Measurements from ENCODE around the gene NSUN3.
"Not testable (repeated sequence)": the region's sequence is repeated elsewhere in the genome, so short reads cannot be mapped to it uniquely, and the experiment has no call there.

Gene NSUN3

DNA sequence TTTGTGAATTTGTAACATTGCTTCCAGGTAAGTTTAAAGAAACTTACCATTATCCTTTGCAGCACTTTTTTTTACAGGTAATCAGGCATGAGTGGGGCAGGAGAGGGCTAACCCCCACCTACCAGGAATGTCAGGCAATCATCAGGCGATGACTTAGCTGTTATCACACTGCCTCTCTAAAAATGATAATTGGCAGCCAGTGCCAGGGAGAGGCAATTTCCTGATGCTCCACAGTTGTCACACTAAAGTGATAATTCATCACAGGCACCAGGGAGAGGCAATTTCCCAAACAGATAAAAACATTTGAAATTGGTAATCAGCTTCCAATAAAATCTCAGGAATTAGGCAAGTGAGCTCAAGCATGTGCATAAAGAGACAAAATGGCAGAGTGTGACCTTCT lies 26.3 kb downstream of the NSUN3 start:
- H3K4me1 ChIP-seq (ENCODE audit: control insufficient read depth, insufficient read depth, low read length, poor library complexity, severe bottlenecking) = no peaks in the 10 kb centered on the region
- no peak overlapping the region for H3K27ac ChIP-seq (ENCODE audit: insufficient read depth, low read length, poor library complexity, severe bottlenecking)
- no peaks in the 10 kb centered on the region for H3K9me3 ChIP-seq (ENCODE audit: control insufficient read depth, low read length)
- H3K27me3 ChIP-seq (replicated peaks; ENCODE audit: control insufficient read depth, insufficient read depth, low read length, poor library complexity, severe bottlenecking) = no peaks in the 10 kb centered on the region
- peaks cover 12% of the 10 kb centered on the region for H3K36me3 ChIP-seq (ENCODE audit: control insufficient read depth, insufficient read depth, low read length)
- no peak overlapping the region for H3K4me3 ChIP-seq (ENCODE audit: insufficient read depth, low read depth, low read length, poor library complexity, severe bottlenecking)
- DNase-seq = no peak

DNA sequence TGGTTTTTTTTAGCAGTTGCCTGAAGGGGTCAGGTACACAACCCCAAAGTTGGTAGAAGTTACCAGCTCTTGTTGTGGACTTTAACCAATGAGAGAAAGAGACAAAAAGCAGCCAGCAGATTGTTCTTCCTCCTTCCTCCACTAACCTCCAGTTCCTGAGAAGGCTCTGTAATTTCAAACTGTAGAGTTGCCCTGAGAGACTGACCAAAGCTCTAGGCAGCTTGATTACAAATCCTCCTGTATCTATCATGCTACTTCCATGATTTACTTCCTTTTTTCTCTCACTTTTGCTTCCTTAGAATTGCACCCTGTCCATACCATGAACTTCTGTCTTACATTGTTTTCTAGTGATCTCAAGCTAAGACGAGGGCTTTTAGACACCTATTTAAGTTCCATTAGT lies 29.2 kb downstream of the NSUN3 start:
- Histone ChIP-seq H3K4me1 (ENCODE audit: control insufficient read depth, insufficient read depth, low read length, poor library complexity, severe bottlenecking) (no peaks in the 10 kb centered on the region), H3K36me3 (ENCODE audit: control insufficient read depth, insufficient read depth, low read length) (peaks cover 6% of the 10 kb centered on the region), H3K9me3 (ENCODE audit: control insufficient read depth, low read length) (no peaks in the 10 kb centered on the region), H3K4me3 (ENCODE audit: insufficient read depth, low read depth, low read length, poor library complexity, severe bottlenecking) (no peak overlapping the region), H3K27ac (ENCODE audit: insufficient read depth, low read length, poor library complexity, severe bottlenecking) (no peak overlapping the region), H3K27me3 (replicated peaks; ENCODE audit: control insufficient read depth, insufficient read depth, low read length, poor library complexity, severe bottlenecking) (no peaks in the 10 kb centered on the region)
- no peak for DNase-seq

DNA sequence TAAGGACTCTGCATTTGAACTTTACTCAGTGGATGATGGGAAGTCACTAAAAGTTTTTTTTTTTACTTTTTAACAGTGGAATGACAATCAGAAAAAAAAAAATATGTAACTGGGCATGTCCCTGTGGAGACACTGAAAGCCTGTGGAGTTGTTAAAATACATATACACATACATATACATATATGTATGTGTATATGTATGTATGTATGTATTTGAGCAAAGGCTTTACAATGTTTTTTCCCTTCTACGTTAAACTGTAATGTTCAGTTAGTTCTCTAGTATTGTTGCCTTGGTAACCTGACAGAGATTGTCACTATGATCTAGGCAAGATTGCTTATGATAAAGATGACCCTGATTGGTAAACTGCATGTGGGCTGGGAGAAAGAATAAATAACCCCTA lies 30.3 kb downstream of the NSUN3 start:
- Histone ChIP-seq H3K9me3 (ENCODE audit: control insufficient read depth, low read length) (no peaks in the 10 kb centered on the region), H3K36me3 (ENCODE audit: control insufficient read depth, insufficient read depth, low read length) (peaks cover 10% of the 10 kb centered on the region), H3K27me3 (replicated peaks; ENCODE audit: control insufficient read depth, insufficient read depth, low read length, poor library complexity, severe bottlenecking) (no peaks in the 10 kb centered on the region), H3K4me1 (ENCODE audit: control insufficient read depth, insufficient read depth, low read length, poor library complexity, severe bottlenecking) (no peaks in the 10 kb centered on the region), H3K27ac (ENCODE audit: insufficient read depth, low read length, poor library complexity, severe bottlenecking) (no peak overlapping the region), H3K4me3 (ENCODE audit: insufficient read depth, low read depth, low read length, poor library complexity, severe bottlenecking) (no peak overlapping the region)
- DNase-seq = no peak

DNA sequence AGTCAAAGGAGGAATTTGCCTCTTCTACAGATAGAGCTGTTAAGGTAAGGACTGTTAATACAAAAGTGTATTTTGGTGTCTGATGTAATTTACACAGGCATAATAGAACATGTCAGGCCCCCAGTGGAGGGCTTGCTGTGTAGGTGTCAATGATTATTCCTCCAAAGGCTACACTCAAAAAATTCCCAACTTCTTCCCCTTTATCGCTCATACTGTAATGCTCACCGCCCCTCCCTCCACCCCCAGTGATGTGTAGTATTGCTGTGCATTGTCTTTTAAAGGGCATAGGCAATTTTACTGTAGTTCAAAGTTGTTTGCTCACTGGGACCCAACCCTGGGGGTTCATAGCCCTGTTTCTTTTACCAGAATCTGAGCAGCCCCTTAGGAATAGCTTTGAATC lies 32.2 kb downstream of the NSUN3 start:
- H3K27ac ChIP-seq (ENCODE audit: insufficient read depth, low read length, poor library complexity, severe bottlenecking) = no peak overlapping the region
- no peak for DNase-seq
- no peak overlapping the region for H3K4me3 ChIP-seq (ENCODE audit: insufficient read depth, low read depth, low read length, poor library complexity, severe bottlenecking)
- H3K27me3 ChIP-seq (replicated peaks; ENCODE audit: control insufficient read depth, insufficient read depth, low read length, poor library complexity, severe bottlenecking) = no peaks in the 10 kb centered on the region
- peaks cover 29% of the 10 kb centered on the region for H3K36me3 ChIP-seq (ENCODE audit: control insufficient read depth, insufficient read depth, low read length)
- no peaks in the 10 kb centered on the region for H3K4me1 ChIP-seq (ENCODE audit: control insufficient read depth, insufficient read depth, low read length, poor library complexity, severe bottlenecking)
- no peaks in the 10 kb centered on the region for H3K9me3 ChIP-seq (ENCODE audit: control insufficient read depth, low read length)

- DNase-seq = no peak
- no peaks in the 10 kb centered on the region for H3K9me3 ChIP-seq (ENCODE audit: control insufficient read depth, low read length)
- peaks cover 34% of the 10 kb centered on the region for H3K36me3 ChIP-seq (ENCODE audit: control insufficient read depth, insufficient read depth, low read length)
- H3K27me3 ChIP-seq (replicated peaks; ENCODE audit: control insufficient read depth, insufficient read depth, low read length, poor library complexity, severe bottlenecking) = no peaks in the 10 kb centered on the region
- no peak overlapping the region for H3K27ac ChIP-seq (ENCODE audit: insufficient read depth, low read length, poor library complexity, severe bottlenecking)
- H3K4me1 ChIP-seq (ENCODE audit: control insufficient read depth, insufficient read depth, low read length, poor library complexity, severe bottlenecking) = no peaks in the 10 kb centered on the region
- H3K4me3 ChIP-seq (ENCODE audit: insufficient read depth, low read depth, low read length, poor library complexity, severe bottlenecking) = no peak overlapping the region
Observed at GRCh38 chr3:94098452-94098851, 35.6 kb downstream of the NSUN3 start.

DNA sequence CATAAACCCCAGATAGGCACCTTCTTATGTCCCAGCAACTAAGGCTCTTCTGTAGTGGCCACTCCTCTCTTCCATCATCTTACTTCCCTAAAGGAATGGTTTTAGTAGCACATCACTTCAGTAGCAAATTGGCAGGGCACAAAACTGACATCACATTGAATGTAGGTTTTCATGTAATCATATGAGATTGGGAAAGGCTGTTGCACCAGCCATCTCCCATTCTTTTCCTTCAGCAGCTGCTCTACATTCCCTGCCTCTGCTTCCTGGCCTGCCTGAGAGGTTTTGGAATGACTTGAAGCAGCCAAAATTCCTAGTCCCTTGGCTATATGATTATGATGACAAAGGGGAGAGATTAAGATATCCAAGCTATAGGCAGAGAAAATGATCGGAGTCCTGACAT lies 36.5 kb downstream of the NSUN3 start:
- Histone ChIP-seq H3K4me1 (ENCODE audit: control insufficient read depth, insufficient read depth, low read length, poor library complexity, severe bottlenecking) (no peaks in the 10 kb centered on the region), H3K27ac (ENCODE audit: insufficient read depth, low read length, poor library complexity, severe bottlenecking) (no peak overlapping the region), H3K36me3 (ENCODE audit: control insufficient read depth, insufficient read depth, low read length) (peaks cover 37% of the 10 kb centered on the region), H3K9me3 (ENCODE audit: control insufficient read depth, low read length) (no peaks in the 10 kb centered on the region), H3K4me3 (ENCODE audit: insufficient read depth, low read depth, low read length, poor library complexity, severe bottlenecking) (no peak overlapping the region), H3K27me3 (replicated peaks; ENCODE audit: control insufficient read depth, insufficient read depth, low read length, poor library complexity, severe bottlenecking) (no peaks in the 10 kb centered on the region)
- DNase-seq = no peak

GRCh38 chr3:94101860-94102259 lies 39.0 kb downstream of the NSUN3 start:
- peaks cover 35% of the 10 kb centered on the region for H3K36me3 ChIP-seq (ENCODE audit: control insufficient read depth, insufficient read depth, low read length)
- H3K27ac ChIP-seq (ENCODE audit: insufficient read depth, low read length, poor library complexity, severe bottlenecking) = no peak overlapping the region
- DNase-seq = no peak
- H3K4me3 ChIP-seq (ENCODE audit: insufficient read depth, low read depth, low read length, poor library complexity, severe bottlenecking) = no peak overlapping the region
- no peaks in the 10 kb centered on the region for H3K27me3 ChIP-seq (replicated peaks; ENCODE audit: control insufficient read depth, insufficient read depth, low read length, poor library complexity, severe bottlenecking)
- H3K9me3 ChIP-seq (ENCODE audit: control insufficient read depth, low read length) = no peaks in the 10 kb centered on the region
- no peaks in the 10 kb centered on the region for H3K4me1 ChIP-seq (ENCODE audit: control insufficient read depth, insufficient read depth, low read length, poor library complexity, severe bottlenecking)

DNA sequence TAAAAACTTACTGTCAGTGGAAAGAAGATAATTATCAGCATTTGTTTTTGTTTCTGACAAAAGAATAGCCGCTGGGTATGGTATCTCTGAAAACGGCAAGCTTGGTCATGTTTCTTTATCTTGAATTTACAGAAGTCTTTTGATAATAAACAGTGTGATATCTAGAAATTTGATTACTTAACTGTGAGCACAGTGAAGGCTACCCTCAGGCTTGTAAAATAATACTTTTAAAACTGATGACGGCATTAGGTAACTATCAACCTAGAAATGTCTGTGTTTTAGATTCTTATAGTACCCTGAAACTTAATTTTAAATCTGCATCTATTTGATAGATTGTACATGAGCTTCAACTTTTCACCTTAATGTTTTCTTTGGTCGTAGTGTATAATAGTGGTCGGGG lies 43.4 kb downstream of the NSUN3 start:
- no peaks in the 10 kb centered on the region for H3K27me3 ChIP-seq (replicated peaks; ENCODE audit: control insufficient read depth, insufficient read depth, low read length, poor library complexity, severe bottlenecking)
- no peak overlapping the region for H3K4me3 ChIP-seq (ENCODE audit: insufficient read depth, low read depth, low read length, poor library complexity, severe bottlenecking)
- DNase-seq = no peak
- H3K9me3 ChIP-seq (ENCODE audit: control insufficient read depth, low read length) = no peaks in the 10 kb centered on the region
- H3K36me3 ChIP-seq (ENCODE audit: control insufficient read depth, insufficient read depth, low read length) = peaks cover 9% of the 10 kb centered on the region
- H3K27ac ChIP-seq (ENCODE audit: insufficient read depth, low read length, poor library complexity, severe bottlenecking) = no peak overlapping the region
- no peaks in the 10 kb centered on the region for H3K4me1 ChIP-seq (ENCODE audit: control insufficient read depth, insufficient read depth, low read length, poor library complexity, severe bottlenecking)

GRCh38 chr3:94110232-94110631 lies 47.4 kb downstream of the NSUN3 start:
- not testable (repeated sequence) for H3K27ac ChIP-seq (ENCODE audit: insufficient read depth, low read length, poor library complexity, severe bottlenecking); DNase-seq; H3K9me3 ChIP-seq (ENCODE audit: control insufficient read depth, low read length); H3K27me3 ChIP-seq (replicated peaks; ENCODE audit: control insufficient read depth, insufficient read depth, low read length, poor library complexity, severe bottlenecking); H3K4me3 ChIP-seq (ENCODE audit: insufficient read depth, low read depth, low read length, poor library complexity, severe bottlenecking); H3K4me1 ChIP-seq (ENCODE audit: control insufficient read depth, insufficient read depth, low read length, poor library complexity, severe bottlenecking); H3K36me3 ChIP-seq (ENCODE audit: control insufficient read depth, insufficient read depth, low read length)

GRCh38 chr3:94110854-94111253 lies 48.0 kb downstream of the NSUN3 start:
- H3K27ac ChIP-seq (ENCODE audit: insufficient read depth, low read length, poor library complexity, severe bottlenecking) = no peak overlapping the region

DNA sequence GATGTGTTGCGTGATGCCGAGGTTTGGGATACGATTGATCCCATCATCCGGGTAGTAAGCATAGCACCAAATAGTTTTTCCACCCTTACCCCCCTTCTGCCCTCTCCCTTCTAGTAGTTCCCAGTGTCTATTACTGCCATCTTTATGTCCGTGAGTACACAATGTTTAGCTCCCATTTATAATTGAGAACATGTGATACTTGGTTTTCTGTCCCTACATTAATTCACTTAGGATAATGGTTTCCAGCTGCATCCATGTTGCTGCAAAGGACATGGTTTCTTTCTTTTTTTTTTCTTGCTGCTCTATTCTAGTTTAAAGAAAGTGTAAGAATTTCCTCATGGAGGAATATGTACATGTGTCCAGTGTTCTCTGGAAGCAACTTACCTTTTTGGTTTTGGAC lies 51.8 kb downstream of the NSUN3 start:
- DNase-seq = no peak
- Histone ChIP-seq H3K27ac (ENCODE audit: insufficient read depth, low read length, poor library complexity, severe bottlenecking) (no peak overlapping the region), H3K4me3 (ENCODE audit: insufficient read depth, low read depth, low read length, poor library complexity, severe bottlenecking) (no peak overlapping the region), H3K36me3 (ENCODE audit: control insufficient read depth, insufficient read depth, low read length) (peaks cover 7% of the 10 kb centered on the region), H3K9me3 (ENCODE audit: control insufficient read depth, low read length) (no peaks in the 10 kb centered on the region), H3K4me1 (ENCODE audit: control insufficient read depth, insufficient read depth, low read length, poor library complexity, severe bottlenecking) (no peaks in the 10 kb centered on the region), H3K27me3 (replicated peaks; ENCODE audit: control insufficient read depth, insufficient read depth, low read length, poor library complexity, severe bottlenecking) (no peaks in the 10 kb centered on the region)

More at GRCh38 chr3:94110854-94111253, 48.0 kb downstream of the NSUN3 start:
- DNase-seq = no peak
- peaks cover 7% of the 10 kb centered on the region for H3K36me3 ChIP-seq (ENCODE audit: control insufficient read depth, insufficient read depth, low read length)
- H3K4me1 ChIP-seq (ENCODE audit: control insufficient read depth, insufficient read depth, low read length, poor library complexity, severe bottlenecking) = no peaks in the 10 kb centered on the region
- no peak overlapping the region for H3K4me3 ChIP-seq (ENCODE audit: insufficient read depth, low read depth, low read length, poor library complexity, severe bottlenecking)
- no peaks in the 10 kb centered on the region for H3K9me3 ChIP-seq (ENCODE audit: control insufficient read depth, low read length)
- no peaks in the 10 kb centered on the region for H3K27me3 ChIP-seq (replicated peaks; ENCODE audit: control insufficient read depth, insufficient read depth, low read length, poor library complexity, severe bottlenecking)

All from effector memory CD4-positive, alpha-beta T cell (primary cell).